Activated CD8-positive, alpha-beta T cell treated with anti-CD3 and anti-CD28 coated beads for 36 hours (primary cell): Measurements from ENCODE around the gene MST1R. TPM values are rescaled to one million over a fixed set of nuclear protein-coding genes. Genes with fewer than 3 reads are reported as not detected.

Experiments
- ATAC-seq: fragments of 200-7000 bp; cut with Tn5 transposase; one replicate; pipeline ENCODE4 v1.10.0; 2021; ENCODE audit warnings: mild to moderate bottlenecking, moderate library complexity
- CTCF ChIA-PET: fragments of 350-600 bp; sonication (Branson Sonifier 250); formaldehyde crosslinking; loops from one replicate; lab custom pipeline; 2021; ENCODE audit warnings: antibody characterized with exemption; lab: Charles Lee
- POLR2A ChIA-PET: fragments of 350-600 bp; sonication (Branson Sonifier 250); formaldehyde crosslinking; loops from one replicate; lab custom pipeline; 2021; ENCODE audit warnings: antibody characterized with exemption; lab: Charles Lee
- DNase-seq: peaks from one replicate; pipeline ENCODE4 v3.0.0-alpha.2; 2020
- H3K27ac Mint-ChIP-seq: one replicate; pipeline ENCODE4 v1.8.0; 2021; ENCODE audit warnings: mild to moderate bottlenecking, mixed read lengths
- H3K27me3 Mint-ChIP-seq: one replicate; pipeline ENCODE4 v1.8.0; 2021; ENCODE audit warnings: mixed read lengths
- H3K36me3 Mint-ChIP-seq: one replicate; pipeline ENCODE4 v1.8.0; 2021; ENCODE audit warnings: low read depth, mixed read lengths
- H3K4me1 Mint-ChIP-seq: one replicate; pipeline ENCODE4 v1.8.0; 2021; ENCODE audit warnings: low read depth, mixed read lengths
- H3K4me3 Mint-ChIP-seq: one replicate; pipeline ENCODE4 v1.8.0; 2021; ENCODE audit warnings: mild to moderate bottlenecking, moderate library complexity, mixed read lengths
- H3K9me3 Mint-ChIP-seq: one replicate; pipeline ENCODE4 v1.8.0; 2021; ENCODE audit warnings: mixed read lengths
- CTCF ChIP-seq: fragments of 200-600 bp; IDR thresholded peaks from one replicate; pipeline ENCODE4 v1.8.0; 2022; ENCODE audit warnings: antibody characterized with exemption, mild to moderate bottlenecking
- intact Hi-C: fragments of 100-400 bp; cut with micrococcal nuclease; formaldehyde crosslinking; loops from one replicate; pipeline ENCODE4 v1.10.0; 2022
- total RNA-seq, 2 experiments: library from RNA; stranded (reverse); gene quantifications; one replicate each; pipeline ENCODE4 v1.2.3, GENCODE V29; 2021

Gene MST1R
- total RNA-seq, 2 experiments from 2014 or later = 0.79 to 1.1 TPM

DNA sequence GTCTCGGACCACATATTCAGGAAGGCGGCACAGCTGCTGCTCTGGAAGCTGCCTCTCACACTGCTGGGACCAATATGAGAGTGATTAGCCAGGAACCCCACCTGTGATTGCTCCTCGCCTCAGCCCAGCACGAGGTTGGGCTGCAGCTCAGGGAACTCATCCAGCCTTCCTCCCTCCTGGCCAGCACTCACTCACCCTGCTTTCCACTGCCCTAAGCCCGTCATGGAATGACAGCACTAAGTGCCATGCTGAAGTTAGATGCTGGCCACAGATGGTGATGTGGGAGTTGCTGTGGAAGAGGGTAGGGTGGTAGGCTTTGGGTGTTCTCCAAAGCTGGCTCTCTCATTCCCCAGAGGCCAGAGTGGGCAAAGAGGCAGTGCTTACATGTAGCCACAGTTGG, 7.3 kb downstream of the MST1R start:
- ATAC-seq = no peak
- H3K4me3 Mint-ChIP-seq = no peak overlapping the region

DNA sequence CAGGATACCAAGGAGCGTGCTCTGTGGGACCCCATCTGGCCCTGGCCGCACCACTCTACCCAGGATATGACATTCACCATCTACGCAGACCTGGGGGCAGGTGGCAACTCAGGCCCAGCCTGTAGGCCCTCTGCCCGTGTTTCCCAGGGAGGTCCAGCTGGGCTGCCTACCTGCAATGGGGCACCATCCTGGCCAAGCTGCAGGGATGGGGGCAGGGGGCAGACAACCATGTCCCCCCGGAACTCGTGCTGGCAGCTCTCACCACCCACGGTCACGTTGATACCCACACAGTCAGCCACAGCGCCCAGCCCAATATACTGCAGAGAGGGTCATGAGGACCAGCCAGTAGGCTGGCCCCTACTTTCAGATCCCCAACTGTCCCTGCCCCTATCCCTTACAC, 7.9 kb downstream of the MST1R start:
- no peak overlapping the region for H3K4me3 Mint-ChIP-seq

More for the DNA sequence above, 7.3 kb downstream of the MST1R start:
- TF ChIP-seq CTCF = no peak
- intact Hi-C loops = no loop called here
- Mint-ChIP-seq H3K4me1 (no peaks in the 10 kb centered on the region), H3K27me3 (no peaks in the 10 kb centered on the region), H3K36me3 (no peaks in the 10 kb centered on the region), H3K27ac (no peak overlapping the region), H3K9me3 (no peaks in the 10 kb centered on the region)
- DNase-seq = no peak
- ChIA-PET CTCF (no interaction called here), POLR2A (interaction anchor here (0.9 kb wide), 1 partner anchor 146 kb away, joined by 3 read pairs; no protein-coding TSS in a partner anchor)

DNA sequence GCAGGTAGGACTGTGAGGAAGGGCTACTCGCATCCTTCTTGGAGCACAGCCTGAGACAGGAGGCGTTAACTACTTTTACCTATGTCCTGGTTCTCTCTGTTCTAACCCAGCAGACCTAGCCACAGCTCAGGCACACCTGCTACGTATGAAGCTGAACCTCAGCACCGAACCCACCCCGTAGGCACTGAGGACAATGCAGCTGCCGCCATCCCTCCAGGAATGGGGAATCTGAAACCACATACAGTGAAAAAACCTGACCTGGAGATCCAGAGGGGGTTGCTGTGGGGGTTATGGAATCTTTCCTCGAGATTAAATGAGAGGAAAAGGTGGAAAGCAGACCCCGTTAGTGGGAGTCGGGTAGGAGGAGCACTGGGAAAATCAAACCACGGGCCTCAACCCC, 14.4 kb downstream of the MST1R start:
- Mint-ChIP-seq H3K36me3 (no peaks in the 10 kb centered on the region), H3K9me3 (no peaks in the 10 kb centered on the region), H3K27ac (no peak overlapping the region), H3K4me3 (no peak overlapping the region), H3K27me3 (no peaks in the 10 kb centered on the region), H3K4me1 (no peaks in the 10 kb centered on the region)
- intact Hi-C loops = no loop called here
- CTCF ChIA-PET = interaction anchor here (1.0 kb wide), 1 partner anchor 50 kb away, joined by 3 read pairs; no protein-coding TSS in a partner anchor
- no peak for ATAC-seq
- no peak for TF ChIP-seq CTCF
- no peak for DNase-seq
- POLR2A ChIA-PET = interaction anchor here (0.8 to 1.3 kb wide), 2 partner anchors 11 to 16 kb away, joined by 3 read pairs; no protein-coding TSS in a partner anchor

More for the DNA sequence above, 7.9 kb downstream of the MST1R start:
- Mint-ChIP-seq H3K4me1 (no peaks in the 10 kb centered on the region), H3K27ac (no peak overlapping the region), H3K27me3 (no peaks in the 10 kb centered on the region), H3K36me3 (no peaks in the 10 kb centered on the region), H3K9me3 (no peaks in the 10 kb centered on the region)
- ATAC-seq (no peak), DNase-seq (no peak)
- ChIA-PET POLR2A (interaction anchor here (0.9 kb wide), 1 partner anchor 147 kb away, joined by 3 read pairs; no protein-coding TSS in a partner anchor), CTCF (no interaction called here)
- intact Hi-C loops = no loop called here
- TF ChIP-seq CTCF = no peak

GRCh38 chr3:49886922-49887265, 16.8 kb downstream of the MST1R start:
- POLR2A ChIA-PET = no interaction called here
- ATAC-seq (no peak), DNase-seq (no peak)
- H3K4me1 Mint-ChIP-seq = no peaks in the 10 kb centered on the region
- CTCF ChIA-PET = no interaction called here
- H3K4me3 Mint-ChIP-seq = no peak overlapping the region
- no peaks in the 10 kb centered on the region for H3K36me3 Mint-ChIP-seq
- no peaks in the 10 kb centered on the region for H3K27me3 Mint-ChIP-seq
- intact Hi-C loops = no loop called here
- H3K9me3 Mint-ChIP-seq = no peaks in the 10 kb centered on the region
- TF ChIP-seq CTCF = no peak
- no peak overlapping the region for H3K27ac Mint-ChIP-seq

- no peaks in the 10 kb centered on the region for H3K36me3 Mint-ChIP-seq
- no peak for TF ChIP-seq CTCF
- DNase-seq (no peak), ATAC-seq (no peak)
- ChIA-PET CTCF (interaction anchor here (0.7 to 1.6 kb wide), 4 partner anchors 13 to 237 kb away, joined by 3 to 4 read pairs (median 3); no protein-coding TSS in a partner anchor), POLR2A (interaction anchor here (1.0 to 1.2 kb wide), 2 partner anchors 10 to 56 kb away, joined by 3 read pairs; no protein-coding TSS in a partner anchor)
- H3K4me1 Mint-ChIP-seq = no peaks in the 10 kb centered on the region
- H3K27me3 Mint-ChIP-seq = no peaks in the 10 kb centered on the region
- intact Hi-C loops = no loop called here
- H3K27ac Mint-ChIP-seq = no peak overlapping the region
- H3K4me3 Mint-ChIP-seq = no peak overlapping the region
- no peaks in the 10 kb centered on the region for H3K9me3 Mint-ChIP-seq
These were observed 19.7 kb downstream of the MST1R start for GRCh38 chr3:49883998-49884397.
